ENCODE results near the gene MPG.
"Not testable (repeated sequence)": the region's sequence is repeated elsewhere in the genome, so short reads cannot be mapped to it uniquely, and the experiment has no call there.

MPG gene

GRCh38 chr16:77807-78443, at the start of gene MPG:
MPG (plus strand) TSS chr16:78225; CDS start chr16:78310, 85 bp downstream.
- DNase-seq (ENCODE audit: low read depth), result peak; percentile 64

GRCh38 chr16:30627-31026, 47.4 kb upstream of the MPG start:
- not testable (repeated sequence) for DNase-seq (ENCODE audit: low read depth)

GRCh38 chr16:33154-33876, 44.7 kb upstream of the MPG start:
- DNase-seq (ENCODE audit: low read depth), result not testable (repeated sequence)

- DNase-seq (ENCODE audit: low read depth), result no peak
Measured at GRCh38 chr16:33877-34647, 44.0 kb upstream of the MPG start.

- no peak for DNase-seq (ENCODE audit: low read depth)
Measured at GRCh38 chr16:34648-34987, 43.4 kb upstream of the MPG start.

- DNase-seq (ENCODE audit: low read depth), result no peak
Measured at GRCh38 chr16:35011-35677, 42.9 kb upstream of the MPG start.

- DNase-seq (ENCODE audit: low read depth), result no peak
Measured at GRCh38 chr16:35678-36305, 42.2 kb upstream of the MPG start.

GRCh38 chr16:36336-36984, 41.6 kb upstream of the MPG start:
- DNase-seq (ENCODE audit: low read depth), result no peak

- peak; percentile 18 for DNase-seq (ENCODE audit: low read depth)
Measured at GRCh38 chr16:37511-37910, 40.5 kb upstream of the MPG start.

GRCh38 chr16:38206-38605, 39.8 kb upstream of the MPG start:
- DNase-seq (ENCODE audit: low read depth), result not testable (repeated sequence)

GRCh38 chr16:38941-39892, 38.8 kb upstream of the MPG start:
- DNase-seq (ENCODE audit: low read depth), result peak; percentile 17

- DNase-seq (ENCODE audit: low read depth), result no peak
Measured at GRCh38 chr16:41439-42068, 36.5 kb upstream of the MPG start.

- DNase-seq (ENCODE audit: low read depth), result no peak
Measured at GRCh38 chr16:42069-42457, 36.0 kb upstream of the MPG start.

- DNase-seq (ENCODE audit: low read depth), result no peak
Measured at GRCh38 chr16:42691-43090, 35.3 kb upstream of the MPG start.

- DNase-seq (ENCODE audit: low read depth), result no peak
Measured at GRCh38 chr16:43294-43693, 34.7 kb upstream of the MPG start.

- DNase-seq (ENCODE audit: low read depth), result no peak
Measured at GRCh38 chr16:44655-45054, 33.4 kb upstream of the MPG start.

- no peak for DNase-seq (ENCODE audit: low read depth)
Measured at GRCh38 chr16:45454-45853, 32.6 kb upstream of the MPG start.

- not testable (repeated sequence) for DNase-seq (ENCODE audit: low read depth)
Measured at GRCh38 chr16:46510-46909, 31.5 kb upstream of the MPG start.

- no peak for DNase-seq (ENCODE audit: low read depth)
Measured at GRCh38 chr16:47234-47633, 30.8 kb upstream of the MPG start.

Measured in amniotic epithelial cell (primary cell).